HG02571 (cell line): ENCODE data around the gene ARHGDIB.

ENCODE experiments used
- ATAC-seq: cut with Tn5 transposase; IDR thresholded peaks from one replicate; pipeline ENCODE4 v1.9.1; 2021; ENCODE audit warnings: mild to moderate bottlenecking, moderate library complexity; ENCODE audit not compliant: unreplicated experiment

The ARHGDIB gene

GRCh38 chr12:14984036-14984435 is 22.6 kb upstream of the ARHGDIB start:
- ATAC-seq: no peak

GRCh38 chr12:14982991-14983390 is 21.6 kb upstream of the ARHGDIB start:
- ATAC-seq: no peak

- no peak for ATAC-seq
These were observed 21.2 kb upstream of the ARHGDIB start for GRCh38 chr12:14982562-14982961.

- no peak for ATAC-seq
These were observed 19.6 kb upstream of the ARHGDIB start for GRCh38 chr12:14981049-14981448.

- ATAC-seq: no peak
These were observed 18.1 kb upstream of the ARHGDIB start for GRCh38 chr12:14979468-14979867.

GRCh38 chr12:14976658-14977057 is 15.3 kb upstream of the ARHGDIB start:
- no peak for ATAC-seq

GRCh38 chr12:14975457-14975856 is 14.1 kb upstream of the ARHGDIB start:
- ATAC-seq: no peak

GRCh38 chr12:14974633-14975032 is 13.2 kb upstream of the ARHGDIB start:
- no peak for ATAC-seq

GRCh38 chr12:14972816-14973215 is 11.4 kb upstream of the ARHGDIB start, which contains the start of gene PDE6H:
TSS of gene PDE6H (plus strand) at chr12:14973042. CDS start at chr12:14978013, 4,971 bp downstream.
- no peak for ATAC-seq

- no peak for ATAC-seq
These were observed 9.1 kb upstream of the ARHGDIB start for GRCh38 chr12:14970473-14970872.

- ATAC-seq: no peak
These were observed 7.1 kb upstream of the ARHGDIB start for GRCh38 chr12:14968478-14968877.

GRCh38 chr12:14965221-14965620 is 3.8 kb upstream of the ARHGDIB start:
- no peak for ATAC-seq

GRCh38 chr12:14964406-14964805 is 3.0 kb upstream of the ARHGDIB start:
- no peak for ATAC-seq

- ATAC-seq: no peak
These were observed 2.1 kb upstream of the ARHGDIB start for GRCh38 chr12:14963520-14963919.

- no peak for ATAC-seq
These were observed 1.4 kb upstream of the ARHGDIB start for GRCh38 chr12:14962797-14963196.

- no peak for ATAC-seq
These were observed 745 bp upstream of the ARHGDIB start for GRCh38 chr12:14962153-14962539.

- ATAC-seq: peak; percentile 40
These were observed 594 bp downstream of the ARHGDIB start for GRCh38 chr12:14960548-14961465.

- no peak for ATAC-seq
These were observed 1.4 kb downstream of the ARHGDIB start for GRCh38 chr12:14959916-14960496.

- ATAC-seq: no peak
These were observed 1.9 kb downstream of the ARHGDIB start for GRCh38 chr12:14959463-14959862.

GRCh38 chr12:14959126-14959440 is 2.3 kb downstream of the ARHGDIB start:
- no peak for ATAC-seq

GRCh38 chr12:14958361-14959125 is 2.9 kb downstream of the ARHGDIB start:
- ATAC-seq: no peak
